Ovary (tissue), 9 donors: ENCODE data around the gene IMPA2. TPM values are rescaled to one million over a fixed set of nuclear protein-coding genes. Genes with fewer than 3 reads are reported as not detected.

Experiments used
- DNase-seq, 5 donors: peaks; one replicate each; pipeline ENCODE4 v3.0.0-alpha.2; 2019 to 2020
- H3K27ac ChIP-seq, 2 donors: fragments of 200-600 bp; one replicate each; pipeline versions ENCODE4 v1.5.1 to v1.8.0; 2019 to 2022
- H3K27me3 ChIP-seq: fragments of 200-600 bp; one replicate; pipeline ENCODE4 v1.8.0; 2022
- H3K36me3 ChIP-seq: fragments of 200-600 bp; sonication (generic); one replicate; pipeline ENCODE4 v1.5.1; 2019
- H3K4me1 ChIP-seq: one replicate; pipeline ENCODE4 v1.8.1; 2013; ENCODE audit warnings: mild to moderate bottlenecking, moderate library complexity; ENCODE audit not compliant: insufficient read depth
- H3K4me3 ChIP-seq: fragments of 200-600 bp; sonication (generic); one replicate; pipeline ENCODE4 v1.5.1; 2017
- H3K9me3 ChIP-seq, 2 donors: fragments of 200-600 bp in 1 of 2; sonication (generic) in 1 of 2; one replicate each; pipeline versions ENCODE4 v1.5.1 to v1.8.1; 2013 to 2019; ENCODE audit warnings: mild to moderate bottlenecking in 1 of 2, moderate library complexity in 1 of 2
- EP300 ChIP-seq: sonication (generic); formaldehyde crosslinking; IDR thresholded peaks from one replicate; pipeline ENCODE4 v1.6.1; 2017; ENCODE audit warnings: antibody characterized with exemption
- POLR2A ChIP-seq: fragments of 450-650 bp; IDR thresholded peaks from one replicate; pipeline ENCODE4 v1.6.1; 2017; ENCODE audit warnings: antibody characterized with exemption, mild to moderate bottlenecking, moderate library complexity
- WGBS, 3 donors: extraction: QIAGEN DNeasy Blood & Tissue Kit in 1 of 3; methylation state at CpG; one replicate each; pipeline versions ENCODE4 v1.1.5 to v1.1.7; 2013 to 2017; 5-methylcytosine and 5-hydroxymethylcytosine counted together
- intact Hi-C, 4 donors: fragments of 100-400 bp; cut with DNase I; formaldehyde crosslinking; loops; one replicate each; pipeline versions ENCODE4 v1.11.0 to v1.15.1; 2022 to 2023
- polyA plus RNA-seq, 2 donors: library from polyadenylated mRNA; stranded (reverse); fragments of 200-250 nt in 1 of 2; fragments of 350-450 nt in 1 of 2; fragmentation: Illumina TruSeq in 1 of 2; extraction: RNeasy Lipid Tissue Mini Kit (QIAGEN cat#74804) in 1 of 2; gene quantifications; one replicate each; pipeline ENCODE4 v1.2.3, GENCODE V29; 2013 to 2014
- total RNA-seq, 7 donors: library from RNA; depleted of rRNA in 2 of 7; stranded (reverse); fragments of >200 nt in 2 of 7; fragmentation: NEBNext Ultra II Directional in 3 of 7; extraction: Animal tissue kit (Norgen Biotek cat#: 25700) in 3 of 7; gene quantifications; one replicate each; pipeline versions ENCODE4 v1.1.0 to v1.2.4, GENCODE V29; 2016 to 2023
- TF ChIP-seq, protein P1 (sequence below), 3 donors: fragments of 450-650 bp in 2 of 3; fragments of 200-600 bp in 1 of 3; IDR thresholded peaks; one replicate each; pipeline versions ENCODE4 v1.5.1 to v1.8.0; 2016 to 2022; ENCODE audit warnings: antibody characterized with exemption in 3 of 3, mild to moderate bottlenecking in 1 of 3
- donor health status: DM: no; HTN: no; CAD: no; lungs with moderate emphysema.
- donor health status: DM: no; HTN: no; CAD: no.
- donor health status: Bipolar disorder and iron deficiency.
- donor health status: DM: yes; HTN: yes; CAD: no.
- donor health status: DM: no; HTN: no; CAD: no.
- donor health status: DM: yes; HTN: yes; CAD: no.

IMPA2 gene
- total and polyA plus RNA-seq, 9 donors, result 15.4 to 33.5 (median 21.1) TPM

DNA sequence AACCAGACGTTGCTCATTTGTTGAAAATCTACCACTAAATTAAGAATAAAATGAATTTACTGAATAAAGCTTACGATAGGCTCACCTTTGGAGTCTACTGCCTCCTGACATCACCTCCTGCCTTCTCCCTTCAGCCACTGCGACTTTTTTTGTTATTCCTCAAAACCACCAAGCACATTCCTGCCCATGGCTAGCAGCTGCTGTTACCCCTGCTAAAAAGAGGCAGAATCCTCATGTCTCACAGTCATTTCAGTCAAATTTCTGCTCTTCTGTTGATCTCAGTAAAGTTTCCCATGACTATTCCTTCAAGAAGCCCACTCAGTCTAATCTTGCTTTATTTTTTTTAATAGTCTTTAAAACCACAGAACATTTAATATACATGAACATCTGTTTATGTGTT lies 71.6 kb downstream of the IMPA2 start:
- H3K4me3 ChIP-seq, result no peak overlapping the region
- no peaks in the 10 kb centered on the region for H3K27me3 ChIP-seq
- 68 to 72% (median 69%) methylated on average over 3 of the region's 3 CpGs for WGBS, 3 donors
- no peak overlapping the region for H3K27ac ChIP-seq
- no peaks in the 10 kb centered on the region for H3K9me3 ChIP-seq
- H3K4me1 ChIP-seq, result no peaks in the 10 kb centered on the region
- no peak for DNase-seq
- TF ChIP-seq POLR2A (no peak), EP300 (no peak)
- TF ChIP-seq, protein P1, sequence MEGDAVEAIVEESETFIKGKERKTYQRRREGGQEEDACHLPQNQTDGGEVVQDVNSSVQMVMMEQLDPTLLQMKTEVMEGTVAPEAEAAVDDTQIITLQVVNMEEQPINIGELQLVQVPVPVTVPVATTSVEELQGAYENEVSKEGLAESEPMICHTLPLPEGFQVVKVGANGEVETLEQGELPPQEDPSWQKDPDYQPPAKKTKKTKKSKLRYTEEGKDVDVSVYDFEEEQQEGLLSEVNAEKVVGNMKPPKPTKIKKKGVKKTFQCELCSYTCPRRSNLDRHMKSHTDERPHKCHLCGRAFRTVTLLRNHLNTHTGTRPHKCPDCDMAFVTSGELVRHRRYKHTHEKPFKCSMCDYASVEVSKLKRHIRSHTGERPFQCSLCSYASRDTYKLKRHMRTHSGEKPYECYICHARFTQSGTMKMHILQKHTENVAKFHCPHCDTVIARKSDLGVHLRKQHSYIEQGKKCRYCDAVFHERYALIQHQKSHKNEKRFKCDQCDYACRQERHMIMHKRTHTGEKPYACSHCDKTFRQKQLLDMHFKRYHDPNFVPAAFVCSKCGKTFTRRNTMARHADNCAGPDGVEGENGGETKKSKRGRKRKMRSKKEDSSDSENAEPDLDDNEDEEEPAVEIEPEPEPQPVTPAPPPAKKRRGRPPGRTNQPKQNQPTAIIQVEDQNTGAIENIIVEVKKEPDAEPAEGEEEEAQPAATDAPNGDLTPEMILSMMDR (IDR thresholded peaks at IDR 0.05), result no peak
- H3K36me3 ChIP-seq, result no peaks in the 10 kb centered on the region
- intact Hi-C loops, result no loop called here

DNA sequence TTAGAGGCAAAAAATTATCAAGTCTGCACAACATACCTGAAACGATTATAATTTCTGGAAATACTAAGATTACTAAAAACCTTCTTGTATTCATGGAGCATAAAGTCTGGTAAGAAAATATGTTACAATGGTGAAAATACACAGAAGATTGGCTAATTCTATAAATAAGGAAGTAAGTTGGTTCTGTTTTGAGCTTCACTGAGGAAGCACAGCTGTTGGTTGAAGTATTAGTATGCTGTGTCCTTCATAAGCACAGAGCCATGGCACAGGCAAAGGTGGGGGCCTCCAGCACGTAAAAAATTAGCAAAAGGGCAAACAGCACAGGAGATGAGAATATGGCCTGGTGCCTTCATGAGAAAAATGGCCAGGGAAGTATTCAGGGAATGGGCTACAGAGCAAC lies 72.0 kb downstream of the IMPA2 start:
- intact Hi-C loops, result no loop called here
- Histone ChIP-seq H3K27ac (no peak overlapping the region), H3K4me1 (no peaks in the 10 kb centered on the region), H3K27me3 (no peaks in the 10 kb centered on the region), H3K36me3 (no peaks in the 10 kb centered on the region), H3K9me3 (no peaks in the 10 kb centered on the region), H3K4me3 (no peak overlapping the region)
- DNase-seq, result no peak
- TF ChIP-seq, protein P1 (IDR thresholded peaks at IDR 0.05), result no peak
- TF ChIP-seq POLR2A (no peak), EP300 (no peak)
- 5 to 19% (median 9%) methylated on average over 2 of the region's 2 CpGs for WGBS, 3 donors

DNA sequence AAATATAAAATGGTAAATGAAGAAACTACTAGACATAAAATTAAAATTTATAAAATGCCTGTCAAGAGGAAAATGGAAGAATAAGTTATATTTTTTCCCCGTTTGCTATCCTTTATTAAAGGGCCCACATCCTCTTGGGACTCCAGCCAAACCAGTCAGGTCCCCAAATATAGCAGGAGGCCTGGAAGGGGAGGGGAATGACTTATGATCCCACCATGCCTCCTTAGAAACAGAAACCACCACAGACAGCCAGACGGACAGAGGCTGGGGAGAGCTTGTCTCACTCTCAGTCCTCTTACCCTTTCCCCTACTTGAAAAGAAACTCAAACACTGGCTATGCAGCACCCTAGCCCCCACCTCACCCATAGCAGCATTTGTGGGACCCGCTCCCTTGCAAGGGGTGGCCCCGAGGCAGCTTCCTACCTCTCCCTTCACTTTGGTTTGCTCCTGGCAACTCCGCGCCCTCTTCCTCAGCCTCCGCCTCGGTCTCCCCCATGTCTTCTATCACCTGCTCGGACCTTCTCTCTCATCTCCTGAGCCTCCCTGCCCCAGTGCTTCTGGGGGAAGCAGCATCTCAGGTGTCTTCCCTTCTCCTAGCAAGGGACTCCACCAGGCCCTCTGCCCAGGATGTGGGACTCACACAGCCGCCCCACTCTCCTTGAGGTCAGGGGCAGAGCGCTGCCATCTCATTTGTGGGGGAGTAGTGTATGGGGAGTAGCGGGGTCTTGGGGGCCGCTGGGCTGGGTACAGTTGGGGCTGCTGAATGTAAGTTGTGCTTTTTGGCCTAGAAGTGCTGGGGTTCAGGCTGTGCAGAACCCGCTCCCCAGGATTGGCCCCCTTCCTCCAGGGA lies 75.0 kb downstream of the IMPA2 start:
- Histone ChIP-seq H3K4me1 (no peaks in the 10 kb centered on the region), H3K27ac (no peak overlapping the region), H3K4me3 (no peak overlapping the region), H3K9me3 (no peaks in the 10 kb centered on the region), H3K27me3 (no peaks in the 10 kb centered on the region), H3K36me3 (no peaks in the 10 kb centered on the region)
- intact Hi-C loops, result no loop called here
- TF ChIP-seq, protein P1 (IDR thresholded peaks at IDR 0.05), result no peak
- TF ChIP-seq POLR2A (no peak), EP300 (no peak)
- 75 to 88% (median 81%) methylated on average over 14 of the region's 14 CpGs for WGBS, 3 donors
- DNase-seq, result no peak

DNA sequence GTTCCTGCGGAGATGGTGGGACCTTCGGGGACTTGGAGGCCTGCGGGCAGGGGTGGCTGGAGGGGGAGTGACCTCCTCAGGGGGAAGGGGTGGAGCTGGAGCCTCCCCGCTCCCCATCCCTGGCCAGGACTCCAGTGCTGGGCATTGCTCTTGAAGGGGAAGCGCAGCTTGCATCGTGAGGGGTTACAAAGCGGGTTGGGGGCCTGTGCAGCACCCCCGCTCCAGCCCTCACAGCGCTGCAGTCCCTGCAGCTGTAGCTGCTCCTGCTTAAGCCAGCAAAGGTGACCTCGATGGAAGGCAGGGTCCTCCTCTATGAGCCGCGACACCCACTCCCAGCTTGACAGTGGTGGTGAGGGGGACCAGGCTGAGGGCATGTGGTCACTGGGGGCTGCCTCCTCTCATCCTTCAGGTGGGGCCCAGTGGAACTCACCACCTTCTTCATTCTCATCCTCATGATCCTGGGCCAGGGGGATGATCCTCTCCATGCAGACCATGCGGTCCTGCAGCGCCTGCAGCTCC lies 75.6 kb downstream of the IMPA2 start:
- Histone ChIP-seq H3K9me3 (no peaks in the 10 kb centered on the region), H3K36me3 (no peaks in the 10 kb centered on the region), H3K27me3 (no peaks in the 10 kb centered on the region), H3K27ac (no peak overlapping the region), H3K4me3 (no peak overlapping the region), H3K4me1 (no peaks in the 10 kb centered on the region)
- TF ChIP-seq, protein P1 (IDR thresholded peaks at IDR 0.05), result no peak
- TF ChIP-seq EP300 (no peak), POLR2A (no peak)
- no peak for DNase-seq
- WGBS, 3 donors, result 80 to 92% (median 87%) methylated on average over 14 of the region's 14 CpGs
- intact Hi-C loops, result no loop called here
